ENCODE data around the gene MACC1.
"Not testable (repeated sequence)": the region's sequence is repeated elsewhere in the genome, so short reads cannot be mapped to it uniquely, and the experiment has no call there.

The MACC1 gene

DNA sequence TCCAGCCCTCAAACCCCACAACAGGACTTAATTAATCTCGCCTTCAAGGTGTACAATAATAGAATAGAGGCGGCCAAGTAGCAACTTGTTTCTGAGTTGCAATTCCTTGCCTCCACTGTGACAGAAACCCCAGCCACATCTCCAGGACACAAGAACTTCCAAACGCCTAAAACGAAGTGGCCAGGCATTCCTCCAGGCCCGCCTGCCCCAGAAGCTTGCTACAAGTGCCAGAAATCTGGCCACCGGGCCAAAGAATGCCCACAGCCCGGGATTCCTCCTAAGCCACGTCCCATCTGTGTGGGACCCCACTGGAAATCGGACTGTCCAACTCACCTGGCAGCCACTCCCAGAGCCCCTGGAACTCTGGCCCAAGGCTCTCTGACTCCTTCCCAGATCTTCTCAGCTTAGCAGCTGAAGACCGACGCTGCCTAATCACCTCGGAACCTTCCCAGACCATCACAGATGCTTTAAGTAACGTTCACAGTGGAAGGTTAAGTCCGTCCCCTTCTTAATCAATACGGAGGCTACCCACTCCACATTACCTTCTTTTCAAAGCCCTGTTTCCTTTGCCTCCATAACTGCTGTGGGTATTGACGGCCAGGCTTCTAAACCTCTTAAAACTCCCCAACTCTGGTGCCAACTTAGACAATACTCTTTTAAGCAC is 94.4 kb downstream of the MACC1 start:
- not testable (repeated sequence) for DNase-seq

DNA sequence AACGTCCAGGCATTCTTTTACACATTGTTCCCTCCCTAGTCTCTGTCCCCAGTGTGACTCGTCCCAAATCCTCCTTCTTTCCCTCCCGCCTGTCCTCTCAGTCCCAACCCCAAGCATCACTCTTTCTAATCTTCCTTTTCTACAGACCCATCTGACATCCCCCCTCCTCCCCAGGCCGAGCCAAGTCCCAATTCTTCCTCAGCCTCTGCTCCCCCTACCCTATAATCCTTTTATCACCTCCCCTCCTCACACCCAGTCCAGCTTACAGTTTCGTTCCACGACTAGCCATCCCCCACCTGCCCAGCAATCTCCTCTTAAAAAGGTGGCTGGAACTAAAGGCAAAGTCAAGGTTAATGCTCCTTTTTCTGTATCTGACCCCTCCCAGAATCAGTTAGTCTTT is 95.1 kb downstream of the MACC1 start:
- DNase-seq = no peak

DNA sequence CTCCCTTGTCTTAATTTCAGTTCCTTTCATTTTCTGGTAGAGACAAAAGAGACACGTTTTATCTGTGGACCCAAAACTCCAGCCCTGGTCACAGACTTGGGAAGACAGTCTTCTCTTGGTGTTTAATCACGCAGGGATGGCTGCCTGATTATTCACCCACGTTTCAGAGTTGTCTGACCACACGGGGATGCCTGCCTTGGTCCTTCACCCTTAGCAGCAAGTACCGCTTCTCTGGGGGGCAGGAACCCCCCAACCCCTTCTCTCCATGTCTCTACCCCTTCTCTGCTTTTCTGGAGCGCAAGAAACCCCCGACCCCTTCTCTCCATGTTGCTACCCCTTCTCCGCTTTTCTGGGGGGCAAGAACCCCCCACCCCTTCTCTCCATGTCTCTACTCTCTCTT is 95.8 kb downstream of the MACC1 start:
- DNase-seq = no peak

DNA sequence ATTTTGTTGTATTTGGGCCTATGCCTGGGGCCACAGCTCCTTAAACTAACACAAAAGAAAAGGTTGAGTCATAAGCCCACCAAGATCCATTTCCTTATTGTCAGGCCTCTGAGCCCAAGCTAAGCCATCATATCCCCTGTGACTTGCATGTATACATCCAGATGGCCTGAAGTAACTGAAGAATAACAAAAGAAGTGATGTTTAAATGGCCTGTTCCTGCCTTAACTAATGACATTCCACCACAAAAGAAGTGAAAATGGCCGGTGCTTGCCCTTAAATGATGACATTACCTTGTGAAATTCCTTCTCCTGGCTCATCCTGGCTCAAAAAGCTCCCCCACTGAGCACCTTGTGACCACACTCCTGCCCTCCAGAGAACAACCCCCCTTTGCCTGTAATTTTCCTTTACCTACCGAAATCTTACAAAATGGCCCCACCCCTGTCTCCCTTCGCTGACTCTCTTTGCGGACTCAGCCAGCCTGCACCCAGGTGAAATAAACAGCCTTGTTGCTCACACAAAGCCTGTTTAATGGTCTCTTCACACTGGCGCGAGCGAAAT is 96.5 kb downstream of the MACC1 start:
- DNase-seq = not testable (repeated sequence)

DNA sequence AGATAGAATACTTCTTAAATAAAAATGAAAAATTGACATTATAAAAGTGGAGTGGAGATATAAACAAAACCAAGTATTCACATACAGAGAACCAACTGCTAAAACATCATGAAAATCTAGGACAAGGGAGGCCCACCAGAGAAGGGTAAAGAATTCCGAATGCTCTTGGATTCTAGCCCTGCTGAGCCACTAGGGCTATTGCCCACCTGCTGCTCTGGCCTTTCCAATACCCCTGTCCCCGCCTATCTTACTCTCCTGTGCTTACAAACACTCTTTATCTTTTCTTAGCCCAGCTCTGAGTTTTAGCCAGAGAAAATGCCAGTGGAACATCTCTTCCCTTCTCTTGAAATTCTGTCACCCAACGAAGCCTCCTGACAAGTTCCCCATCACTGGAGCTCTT is 100.3 kb downstream of the MACC1 start:
- DNase-seq = no peak

DNA sequence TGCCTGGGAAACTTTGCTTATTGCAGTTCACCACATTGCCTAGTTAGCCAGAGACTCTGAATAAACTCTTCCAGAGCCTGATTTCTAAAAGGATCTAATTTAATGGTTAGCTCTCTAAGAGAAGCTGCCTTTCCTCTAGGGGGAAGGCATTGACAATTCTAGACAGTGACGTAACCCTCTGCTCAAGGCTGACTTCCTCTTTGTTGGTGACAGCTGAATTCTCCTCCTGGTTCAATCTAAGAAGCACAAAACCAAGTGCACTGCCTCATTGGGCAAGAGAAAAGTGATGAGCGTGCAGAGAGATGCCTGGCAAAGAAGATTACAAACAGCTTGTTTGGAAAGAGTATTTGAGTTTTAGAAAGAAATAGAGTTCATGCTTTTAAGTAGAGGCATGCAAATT is 102.7 kb downstream of the MACC1 start:
- DNase-seq = no peak

DNA sequence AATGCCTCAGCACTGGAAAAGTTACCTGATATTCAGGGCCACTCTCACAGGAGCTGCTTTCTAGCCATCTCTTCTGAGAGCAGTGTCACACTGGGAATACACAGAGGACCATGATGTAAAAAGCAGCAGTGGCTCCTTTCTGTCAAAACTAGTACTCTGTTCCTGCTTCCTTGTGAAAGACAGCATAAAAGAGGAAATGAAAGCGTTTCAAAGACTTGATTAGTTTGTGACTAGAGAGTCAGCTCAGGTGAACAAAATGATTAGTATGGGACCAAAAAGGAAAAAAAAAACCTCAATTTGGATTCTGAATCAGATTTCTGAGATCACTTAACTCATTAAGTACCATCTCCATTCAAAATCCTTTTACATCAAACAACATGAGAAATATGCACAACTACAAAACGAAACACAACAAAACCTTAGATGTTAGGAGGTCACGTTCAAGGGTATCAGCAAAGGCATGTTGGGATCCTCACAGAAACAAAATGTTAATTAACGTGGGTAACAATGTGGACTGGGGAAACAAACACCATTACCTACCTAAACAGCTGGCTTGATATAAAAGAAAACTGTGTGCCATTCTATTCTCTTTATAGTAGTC is 103.7 kb downstream of the MACC1 start:
- no peak for DNase-seq

DNA sequence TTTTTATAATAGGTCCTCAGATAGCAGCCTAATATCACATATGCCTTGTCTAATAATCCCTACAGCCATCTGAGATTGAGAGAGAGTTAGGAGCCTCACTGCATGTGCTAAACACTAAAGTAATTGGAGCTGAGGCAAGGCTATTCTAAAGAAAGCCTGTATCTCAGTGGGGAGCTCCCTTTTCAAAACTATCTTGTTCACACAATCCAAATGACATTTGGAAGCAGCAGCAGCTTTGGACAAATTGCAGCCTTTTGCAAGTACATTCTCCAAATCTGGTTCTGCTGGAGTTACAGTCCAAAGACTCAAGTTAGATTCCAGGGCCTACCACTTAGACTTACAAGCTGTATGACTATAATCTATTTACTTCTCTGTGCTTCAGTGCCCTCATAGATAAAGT is 104.5 kb downstream of the MACC1 start:
- no peak for DNase-seq

DNA sequence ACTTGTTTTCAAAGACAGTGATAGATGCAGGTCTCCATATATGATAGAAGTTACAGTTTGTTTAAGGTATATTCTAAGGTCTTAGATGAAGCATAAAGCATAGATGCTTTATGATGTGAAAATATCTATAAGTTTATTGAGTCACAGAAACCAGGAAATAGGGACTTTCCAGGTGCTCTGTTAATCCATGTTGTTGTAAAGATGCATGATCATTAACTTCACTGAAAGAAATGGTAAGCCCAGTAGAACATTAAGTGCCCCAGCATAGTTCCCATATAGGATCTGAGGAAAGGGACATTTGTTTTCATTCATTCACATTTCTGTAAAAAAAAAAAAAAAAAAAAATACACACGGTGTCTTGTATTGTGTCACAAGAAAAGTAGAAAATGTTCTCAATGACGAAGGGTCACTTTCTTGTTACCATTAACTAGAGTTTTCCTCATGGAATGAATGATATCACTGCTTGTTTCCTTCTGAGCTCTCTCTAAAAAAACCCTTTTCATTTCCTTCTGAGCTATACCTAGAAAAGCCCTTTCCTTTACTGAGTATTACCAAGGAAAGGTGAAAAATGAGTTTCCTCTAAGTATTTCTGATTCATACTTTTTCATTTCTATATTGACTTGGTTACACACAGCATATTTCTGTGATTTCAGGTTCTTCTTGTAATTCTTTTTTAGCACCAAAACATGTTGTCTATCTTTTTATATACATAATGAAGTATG is 105.2 kb downstream of the MACC1 start:
- no peak for DNase-seq

DNA sequence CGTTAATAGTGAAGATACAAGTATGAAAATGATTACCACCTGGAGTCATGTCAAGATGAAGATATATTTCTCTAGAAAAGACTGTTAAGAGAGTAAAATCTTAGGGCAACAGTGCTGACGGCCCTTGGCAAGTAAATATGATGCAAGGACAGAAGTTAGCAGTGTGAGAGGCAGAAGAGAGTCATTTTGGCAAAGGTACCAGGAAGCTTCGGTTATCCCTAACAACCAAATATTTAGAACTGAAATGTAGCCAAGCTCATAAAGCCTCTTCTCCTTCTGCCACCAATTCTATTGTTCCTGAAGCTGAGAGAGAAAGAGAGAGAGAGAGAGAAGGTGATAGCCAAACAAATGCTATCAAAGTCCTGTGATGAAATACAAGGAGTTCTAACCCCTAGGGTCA is 109.6 kb downstream of the MACC1 start:
- DNase-seq = no peak

DNA sequence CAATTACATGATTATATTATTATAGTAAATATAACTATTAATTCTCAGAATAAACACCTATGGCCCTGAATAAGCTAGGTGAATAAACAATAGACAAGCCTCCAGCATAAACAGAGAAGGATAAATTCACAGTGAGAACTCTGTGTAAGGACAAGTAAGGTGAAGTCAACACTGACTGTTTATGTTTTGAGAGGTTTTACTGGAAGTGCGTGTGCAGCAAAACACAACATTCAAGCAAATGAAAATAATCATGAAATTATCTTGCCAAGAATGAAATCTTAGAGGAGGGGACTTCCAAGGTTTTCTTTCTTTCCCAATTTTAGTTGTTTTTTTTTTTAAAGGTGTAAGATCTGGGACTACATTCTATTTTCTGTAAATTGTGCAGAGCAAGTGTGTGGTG is 112.5 kb downstream of the MACC1 start:
- no peak for DNase-seq

DNA sequence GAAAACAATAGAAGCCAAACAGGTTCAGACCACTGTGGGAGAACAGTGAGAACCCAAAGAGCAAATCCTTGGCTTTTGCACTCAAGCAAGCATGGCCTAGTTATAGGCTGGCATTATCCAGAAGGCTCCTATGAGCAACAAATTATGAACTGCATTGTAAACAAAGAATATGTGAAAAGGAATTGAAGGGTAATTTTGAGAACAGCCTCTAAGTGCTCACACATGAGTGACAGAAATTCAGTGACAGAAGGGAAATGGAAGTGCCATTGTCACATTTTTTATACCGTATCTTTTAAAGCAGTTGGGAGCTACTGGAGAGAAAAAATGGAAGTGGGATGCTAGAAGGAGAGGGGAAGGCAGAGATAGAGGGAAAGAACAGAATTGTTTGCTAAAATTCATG is 114.2 kb downstream of the MACC1 start:
- DNase-seq = no peak

DNA sequence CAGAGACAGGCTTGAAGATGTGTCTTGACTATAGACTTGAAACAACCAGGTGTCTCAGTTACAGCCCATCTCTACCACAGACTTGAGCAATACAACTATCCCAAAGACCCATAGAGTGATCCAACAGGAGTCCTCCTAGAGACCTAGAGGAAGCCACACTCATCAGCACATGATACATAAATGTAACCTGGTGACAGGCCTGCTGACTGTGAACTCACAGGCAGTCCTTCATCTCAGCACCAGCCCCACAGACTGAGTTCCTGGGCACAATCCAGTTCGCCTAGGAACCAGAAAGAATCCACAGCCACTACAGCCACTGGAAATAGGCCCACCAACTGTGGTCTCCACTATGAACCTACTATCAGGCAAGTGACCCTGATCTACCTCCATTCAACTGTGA is 121.3 kb downstream of the MACC1 start:
- DNase-seq = no peak

DNA sequence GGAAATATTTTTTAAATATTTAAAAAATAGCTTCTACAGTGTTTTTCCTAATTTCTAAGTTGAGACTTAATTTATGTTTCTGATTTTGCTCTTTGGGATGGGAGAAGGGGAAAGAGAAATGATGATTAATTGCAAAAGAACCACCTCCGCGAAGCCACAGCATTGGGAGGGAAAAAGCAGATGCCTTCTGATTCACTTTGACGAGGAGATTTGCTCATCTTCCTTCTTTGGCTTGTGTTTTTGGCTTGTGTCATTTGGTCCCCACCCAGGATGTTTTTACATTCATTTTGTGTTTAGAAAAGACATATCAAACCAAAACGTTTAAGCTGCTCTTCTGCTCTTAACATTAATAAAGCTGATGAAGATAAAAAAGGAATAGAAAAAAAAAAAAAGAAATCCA is 121.7 kb downstream of the MACC1 start:
- no peak for DNase-seq

DNA sequence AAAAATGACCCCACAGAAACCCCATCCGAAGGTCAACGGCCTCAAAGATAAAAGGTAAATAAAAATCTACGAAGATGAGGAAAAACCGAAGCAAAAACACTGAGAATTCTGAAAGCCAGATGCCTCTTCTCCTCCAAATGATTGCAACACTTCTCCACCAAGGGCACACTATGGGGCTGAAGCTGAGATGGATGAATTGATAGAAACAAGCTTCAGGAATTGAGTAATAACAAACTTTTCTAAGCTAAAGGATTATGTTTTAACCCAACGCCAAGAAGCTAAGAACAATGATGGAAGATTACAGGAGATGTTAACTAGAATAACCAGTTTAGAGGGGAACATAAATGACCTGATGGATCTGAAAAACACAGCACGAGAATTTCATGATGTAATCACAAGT is 127.8 kb downstream of the MACC1 start:
- DNase-seq = no peak

DNA sequence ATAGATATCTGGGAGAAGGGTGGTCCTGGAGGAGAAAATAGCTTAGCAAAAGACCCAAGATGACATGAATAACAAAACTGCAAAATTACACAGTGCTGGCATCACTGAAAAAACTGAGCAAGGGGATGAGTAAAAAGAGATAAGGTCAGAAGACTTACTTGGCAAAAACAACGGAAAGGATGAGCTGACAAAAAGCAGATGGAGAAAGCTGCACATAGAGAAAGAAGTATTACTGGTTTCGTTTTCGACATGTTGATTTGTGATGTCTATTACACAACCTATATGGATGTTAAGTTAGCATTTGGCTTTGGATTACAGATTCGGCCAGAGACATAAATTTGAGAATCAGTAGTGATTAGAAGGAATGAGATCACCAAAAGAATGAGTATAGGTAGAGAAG is 132.1 kb downstream of the MACC1 start:
- no peak for DNase-seq
